ENCODE data around the gene MAP2K3.

- TF ChIP-seq POLR2A (IDR thresholded peaks at IDR 0.05) (no peak), CTCF (IDR thresholded peaks at IDR 0.05) (no peak)
Observed at GRCh38 chr17:21271454-21272183, 12.9 kb upstream of the MAP2K3 start.

Data from right lobe of liver (tissue), 4 donors.